Measurements from ENCODE around the gene GINS1.

GINS1 gene

GRCh38 chr20:25477014-25477882 is 69.8 kb downstream of the GINS1 start:
- no peaks in the 10 kb centered on the region for H3K27me3 ChIP-seq
- H3K36me3 ChIP-seq = no peaks in the 10 kb centered on the region
- H3K4me3 ChIP-seq (ENCODE audit: low read depth in 1 of 2, low read length in 1 of 2) = no peak overlapping the region
- H3K9me3 ChIP-seq = no peaks in the 10 kb centered on the region
- TF ChIP-seq CTCF (IDR thresholded peaks at IDR 0.05) = no peak
- no peaks in the 10 kb centered on the region for H3K4me1 ChIP-seq (ENCODE audit: control insufficient read depth in 1 of 2, insufficient read depth in 1 of 2, low read depth in 1 of 2, low read length in 1 of 2)
- H3K27ac ChIP-seq = no peak overlapping the region

- no peak for TF ChIP-seq CTCF (IDR thresholded peaks at IDR 0.05)
- H3K9me3 ChIP-seq = no peaks in the 10 kb centered on the region
- no peaks in the 10 kb centered on the region for H3K4me1 ChIP-seq (ENCODE audit: control insufficient read depth in 1 of 2, insufficient read depth in 1 of 2, low read depth in 1 of 2, low read length in 1 of 2)
- no peak overlapping the region for H3K27ac ChIP-seq
- H3K27me3 ChIP-seq = no peaks in the 10 kb centered on the region
- no peaks in the 10 kb centered on the region for H3K36me3 ChIP-seq
- no peak overlapping the region for H3K4me3 ChIP-seq (ENCODE audit: low read depth in 1 of 2, low read length in 1 of 2)
Measured at GRCh38 chr20:25478889-25479568, 71.6 kb downstream of the GINS1 start.

GRCh38 chr20:25479638-25480037 is 72.2 kb downstream of the GINS1 start:
- no peaks in the 10 kb centered on the region for H3K36me3 ChIP-seq
- H3K4me3 ChIP-seq (ENCODE audit: low read depth in 1 of 2, low read length in 1 of 2) = no peak overlapping the region
- peaks cover 6% of the 10 kb centered on the region for H3K27me3 ChIP-seq
- H3K9me3 ChIP-seq = no peaks in the 10 kb centered on the region
- TF ChIP-seq CTCF (IDR thresholded peaks at IDR 0.05) = no peak
- H3K27ac ChIP-seq = no peak overlapping the region
- H3K4me1 ChIP-seq (ENCODE audit: control insufficient read depth in 1 of 2, insufficient read depth in 1 of 2, low read depth in 1 of 2, low read length in 1 of 2) = no peaks in the 10 kb centered on the region

GRCh38 chr20:25480156-25480555 is 72.7 kb downstream of the GINS1 start:
- Histone ChIP-seq H3K4me3 (ENCODE audit: low read depth in 1 of 2, low read length in 1 of 2) (no peak overlapping the region), H3K27me3 (peaks cover 11% of the 10 kb centered on the region), H3K27ac (no peak overlapping the region), H3K4me1 (ENCODE audit: control insufficient read depth in 1 of 2, insufficient read depth in 1 of 2, low read depth in 1 of 2, low read length in 1 of 2) (no peaks in the 10 kb centered on the region), H3K9me3 (no peaks in the 10 kb centered on the region), H3K36me3 (no peaks in the 10 kb centered on the region)
- TF ChIP-seq CTCF (IDR thresholded peaks at IDR 0.05) = no peak

GRCh38 chr20:25480797-25481196 is 73.3 kb downstream of the GINS1 start:
- no peak overlapping the region for H3K27ac ChIP-seq
- H3K4me3 ChIP-seq (ENCODE audit: low read depth in 1 of 2, low read length in 1 of 2) = no peak overlapping the region
- H3K9me3 ChIP-seq = no peaks in the 10 kb centered on the region
- no peak for TF ChIP-seq CTCF (IDR thresholded peaks at IDR 0.05)
- H3K4me1 ChIP-seq (ENCODE audit: control insufficient read depth in 1 of 2, insufficient read depth in 1 of 2, low read depth in 1 of 2, low read length in 1 of 2) = no peaks in the 10 kb centered on the region
- no peaks in the 10 kb centered on the region for H3K36me3 ChIP-seq
- H3K27me3 ChIP-seq = peaks cover 17% of the 10 kb centered on the region
